Measurements from ENCODE around the gene PAFAH1B2.
"Not testable (repeated sequence)": the region's sequence is repeated elsewhere in the genome, so short reads cannot be mapped to it uniquely, and the experiment has no call there.

Gene PAFAH1B2

GRCh38 chr11:117128289-117128688, 15.8 kb upstream of the PAFAH1B2 start:
- no peak for DNase-seq

- not testable (repeated sequence) for DNase-seq
Observed at GRCh38 chr11:117130396-117130795, 13.7 kb upstream of the PAFAH1B2 start.

GRCh38 chr11:117130879-117131278, 13.2 kb upstream of the PAFAH1B2 start:
- no peak for DNase-seq

- DNase-seq = no peak
Observed at GRCh38 chr11:117134431-117134830, 9.7 kb upstream of the PAFAH1B2 start.

- DNase-seq = not testable (repeated sequence)
Observed at GRCh38 chr11:117134979-117135378, 9.1 kb upstream of the PAFAH1B2 start.

GRCh38 chr11:117137223-117138086, 6.6 kb upstream of the PAFAH1B2 start:
- not testable (repeated sequence) for DNase-seq

- DNase-seq = no peak
Observed at GRCh38 chr11:117143390-117143789, 697 bp upstream of the PAFAH1B2 start.

- peak; percentile 20 for DNase-seq
Observed at GRCh38 chr11:117144477-117145392, 648 bp downstream of the PAFAH1B2 start.

- peak; percentile 14 for DNase-seq
Observed at GRCh38 chr11:117145393-117145761, 1.3 kb downstream of the PAFAH1B2 start.

- no peak for DNase-seq
Observed at GRCh38 chr11:117146521-117146920, 2.4 kb downstream of the PAFAH1B2 start.

- no peak for DNase-seq
Observed at GRCh38 chr11:117152066-117152465, 8.0 kb downstream of the PAFAH1B2 start.

GRCh38 chr11:117154468-117154867, 10.4 kb downstream of the PAFAH1B2 start:
- DNase-seq = no peak

GRCh38 chr11:117157507-117157906, 13.4 kb downstream of the PAFAH1B2 start:
- no peak for DNase-seq

GRCh38 chr11:117159892-117160291, 15.8 kb downstream of the PAFAH1B2 start:
- DNase-seq = no peak

- DNase-seq = no peak
Observed at GRCh38 chr11:117160826-117161225, 16.7 kb downstream of the PAFAH1B2 start.

- no peak for DNase-seq
Observed at GRCh38 chr11:117166491-117166890, 22.4 kb downstream of the PAFAH1B2 start.

- no peak for DNase-seq
Observed at GRCh38 chr11:117169736-117170135, 25.6 kb downstream of the PAFAH1B2 start.

GRCh38 chr11:117170210-117170609, 26.1 kb downstream of the PAFAH1B2 start:
- no peak for DNase-seq

- DNase-seq = no peak
Observed at GRCh38 chr11:117171007-117171403, 26.9 kb downstream of the PAFAH1B2 start.

GRCh38 chr11:117171404-117172061, 27.4 kb downstream of the PAFAH1B2 start:
- no peak for DNase-seq

- DNase-seq = no peak
Observed at GRCh38 chr11:117172724-117173421, 28.8 kb downstream of the PAFAH1B2 start.

- DNase-seq = no peak
Observed at GRCh38 chr11:117175104-117175503, 31.0 kb downstream of the PAFAH1B2 start.

Measured in central memory CD4-positive, alpha-beta T cell (primary cell).